A673 (cell line): ENCODE measurements around the gene FUT8. TPM values are rescaled to one million over a fixed set of nuclear protein-coding genes. Genes with fewer than 3 reads are reported as not detected.
"Not testable (repeated sequence)": the region's sequence is repeated elsewhere in the genome, so short reads cannot be mapped to it uniquely, and the experiment has no call there.

Source experiments
- BruUV-seq: library from RNA; stranded (reverse); fragments of 400-500 nt; replicated peaks from 2 replicates; lab custom pipeline; 2021; lab: Mats Ljungman, UMichigan
- CTCF ChIA-PET: fragments of 300-600 bp; sonication (Branson Sonifier 250); formaldehyde crosslinking; loops from one replicate; lab custom pipeline; 2022; ENCODE audit warnings: antibody characterized with exemption; lab: Charles Lee
- POLR2A ChIA-PET: fragments of 300-600 bp; sonication (Branson Sonifier 250); formaldehyde crosslinking; loops from one replicate; lab custom pipeline; 2022; ENCODE audit warnings: antibody characterized with exemption; ENCODE audit not compliant: low non-redundant PET; lab: Charles Lee
- DNase-seq: peaks from one replicate; pipeline ENCODE4 v3.0.0-alpha.2; 2015; ENCODE audit warnings: low spot score
- H3K27ac ChIP-seq: fragments of 200-600 bp; sonication (generic); 2 replicates; pipeline ENCODE4 v1.5.1; 2016; ENCODE audit warnings: mixed run types, low read depth, mild to moderate bottlenecking, mixed read lengths, antibody characterized with exemption, low read length; ENCODE audit not compliant: poor library complexity, severe bottlenecking
- H3K27me3 ChIP-seq: fragments of 200-600 bp; sonication (generic); replicated peaks from 2 replicates; pipeline ENCODE4 v1.6.1; 2017; ENCODE audit warnings: mixed run types, low read depth, mild to moderate bottlenecking, mixed read lengths, antibody characterized with exemption, low read length; ENCODE audit not compliant: insufficient read depth, poor library complexity
- H3K36me3 ChIP-seq: fragments of 200-600 bp; sonication (generic); 2 replicates; pipeline ENCODE4 v1.6.1; 2016; ENCODE audit warnings: mixed run types, mild to moderate bottlenecking, mixed read lengths, antibody characterized with exemption, low read length; ENCODE audit not compliant: insufficient read depth, poor library complexity, severe bottlenecking
- H3K4me1 ChIP-seq: fragments of 200-600 bp; sonication (generic); 2 replicates; pipeline ENCODE4 v1.6.1; 2017; ENCODE audit warnings: mixed run types, mild to moderate bottlenecking, mixed read lengths, antibody characterized with exemption, low read length; ENCODE audit not compliant: insufficient read depth, poor library complexity, severe bottlenecking
- H3K4me3 ChIP-seq: fragments of 200-600 bp; sonication (generic); 2 replicates; pipeline ENCODE4 v1.5.1; 2016; ENCODE audit warnings: low read depth, mixed run types, mild to moderate bottlenecking, mixed read lengths, low read length; ENCODE audit not compliant: poor library complexity, severe bottlenecking
- H3K9me3 ChIP-seq: fragments of 200-600 bp; sonication (generic); 2 replicates; pipeline ENCODE4 v1.6.1; 2016; ENCODE audit warnings: mixed run types, low read depth, mild to moderate bottlenecking, mixed read lengths, antibody characterized with exemption, low read length; ENCODE audit not compliant: poor library complexity, severe bottlenecking
- EZH2 ChIP-seq: fragments of 200-600 bp; sonication (generic); IDR thresholded peaks from 2 replicates; pipeline ENCODE4 v1.6.1; 2017; ENCODE audit warnings: borderline replicate concordance, low read depth, mild to moderate bottlenecking, mixed read lengths, antibody characterized with exemption, low read length; ENCODE audit not compliant: poor library complexity, severe bottlenecking
- intact Hi-C: fragments of 100-400 bp; cut with micrococcal nuclease; formaldehyde crosslinking; loops from one replicate; pipeline ENCODE4 v1.10.0; 2022; ENCODE audit not compliant: unreplicated experiment
- total RNA-seq: library from RNA; stranded (reverse); gene quantifications from 2 replicates; pipeline ENCODE4 v1.2.3, GENCODE V29; 2021
- TF ChIP-seq, protein P1 (sequence below): fragments of 300-800, 200-600 bp; sonication (generic); conservative IDR thresholded peaks from 2 replicates; pipeline ENCODE4 v1.5.1; 2017; ENCODE audit warnings: low read depth, mild to moderate bottlenecking, antibody characterized with exemption, low read length, moderate library complexity, mixed read lengths

Gene FUT8
- total RNA-seq, 1 experiment from 2014 or later: 11.0 TPM

DNA sequence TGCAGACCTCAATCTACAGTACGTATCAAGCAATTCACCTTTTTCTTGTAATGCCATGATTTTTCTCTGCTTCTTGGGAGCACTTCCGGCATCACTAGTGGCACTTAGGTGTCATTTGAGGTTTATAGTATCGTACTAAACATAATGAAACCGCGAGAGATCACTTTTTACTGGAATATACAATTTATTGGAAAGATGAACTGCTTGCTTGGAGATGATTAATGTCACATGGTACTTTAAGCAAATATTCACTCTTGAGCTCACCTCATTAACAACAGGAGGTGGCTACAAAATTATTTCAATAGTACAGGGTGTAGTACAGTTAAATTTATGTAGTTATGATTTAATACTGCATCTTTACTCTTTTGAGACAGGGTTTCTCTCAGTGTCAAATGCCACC lies 11.5 kb downstream of the FUT8 start:
- ChIA-PET CTCF (no interaction called here), POLR2A (no interaction called here)
- intact Hi-C loops: no loop called here
- no peaks in the 10 kb centered on the region for H3K36me3 ChIP-seq
- H3K27ac ChIP-seq: no peak overlapping the region
- H3K4me3 ChIP-seq: no peak overlapping the region
- no TSS peak for BruUV-seq
- TF ChIP-seq, protein P1, sequence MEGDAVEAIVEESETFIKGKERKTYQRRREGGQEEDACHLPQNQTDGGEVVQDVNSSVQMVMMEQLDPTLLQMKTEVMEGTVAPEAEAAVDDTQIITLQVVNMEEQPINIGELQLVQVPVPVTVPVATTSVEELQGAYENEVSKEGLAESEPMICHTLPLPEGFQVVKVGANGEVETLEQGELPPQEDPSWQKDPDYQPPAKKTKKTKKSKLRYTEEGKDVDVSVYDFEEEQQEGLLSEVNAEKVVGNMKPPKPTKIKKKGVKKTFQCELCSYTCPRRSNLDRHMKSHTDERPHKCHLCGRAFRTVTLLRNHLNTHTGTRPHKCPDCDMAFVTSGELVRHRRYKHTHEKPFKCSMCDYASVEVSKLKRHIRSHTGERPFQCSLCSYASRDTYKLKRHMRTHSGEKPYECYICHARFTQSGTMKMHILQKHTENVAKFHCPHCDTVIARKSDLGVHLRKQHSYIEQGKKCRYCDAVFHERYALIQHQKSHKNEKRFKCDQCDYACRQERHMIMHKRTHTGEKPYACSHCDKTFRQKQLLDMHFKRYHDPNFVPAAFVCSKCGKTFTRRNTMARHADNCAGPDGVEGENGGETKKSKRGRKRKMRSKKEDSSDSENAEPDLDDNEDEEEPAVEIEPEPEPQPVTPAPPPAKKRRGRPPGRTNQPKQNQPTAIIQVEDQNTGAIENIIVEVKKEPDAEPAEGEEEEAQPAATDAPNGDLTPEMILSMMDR: no peak
- TF ChIP-seq EZH2: no peak
- no peaks in the 10 kb centered on the region for H3K4me1 ChIP-seq
- no peaks in the 10 kb centered on the region for H3K27me3 ChIP-seq
- H3K9me3 ChIP-seq: no peaks in the 10 kb centered on the region
- no peak for DNase-seq

DNA sequence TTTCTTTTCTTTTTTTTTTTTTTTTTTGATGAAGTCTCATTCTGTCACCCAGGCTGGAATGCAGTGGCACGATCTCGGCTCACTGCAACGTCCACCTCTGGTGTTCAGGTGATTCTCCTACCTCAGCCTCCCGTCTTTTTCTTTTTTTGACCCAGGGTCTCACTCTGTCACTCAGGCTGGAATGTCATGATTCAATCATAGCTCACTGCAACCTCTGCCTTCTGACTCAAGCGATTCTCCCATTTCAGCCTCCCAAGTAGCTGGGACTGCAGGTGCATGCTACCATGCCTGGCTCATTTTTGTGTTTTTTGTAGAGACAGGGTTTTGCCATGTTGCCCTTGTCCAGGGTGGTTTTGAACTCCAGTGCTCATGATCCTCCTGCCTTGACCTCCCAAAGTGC lies 12.0 kb downstream of the FUT8 start:
- no TSS peak for BruUV-seq
- no peak overlapping the region for H3K4me3 ChIP-seq
- H3K9me3 ChIP-seq: no peaks in the 10 kb centered on the region
- H3K4me1 ChIP-seq: no peaks in the 10 kb centered on the region
- no peaks in the 10 kb centered on the region for H3K36me3 ChIP-seq
- POLR2A ChIA-PET: no interaction called here
- no peak overlapping the region for H3K27ac ChIP-seq
- CTCF ChIA-PET: no interaction called here
- H3K27me3 ChIP-seq: no peaks in the 10 kb centered on the region
- intact Hi-C loops: no loop called here
- no peak for DNase-seq
- no peak for TF ChIP-seq EZH2
- TF ChIP-seq, protein P1: no peak

DNA sequence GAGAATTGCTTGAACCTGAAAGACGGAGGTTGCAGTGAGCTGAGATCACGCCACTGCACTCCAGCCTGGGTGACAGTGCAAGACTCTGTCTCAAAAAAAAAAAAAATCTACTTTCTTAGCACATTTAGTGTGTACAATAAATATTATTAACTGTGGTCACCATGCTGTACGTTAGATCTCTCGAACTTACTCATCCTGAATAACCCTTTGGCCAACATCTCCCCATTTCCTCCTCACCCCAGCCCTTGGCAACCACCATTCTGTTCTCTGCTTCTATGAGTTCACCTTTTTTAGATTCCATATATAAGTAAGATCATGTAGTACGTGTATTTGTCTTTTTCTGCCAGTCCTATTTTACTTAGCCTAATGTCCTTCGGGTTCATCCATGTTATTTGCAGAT lies 13.4 kb downstream of the FUT8 start:
- no peak overlapping the region for H3K27ac ChIP-seq
- intact Hi-C loops: no loop called here
- no peaks in the 10 kb centered on the region for H3K27me3 ChIP-seq
- no peaks in the 10 kb centered on the region for H3K9me3 ChIP-seq
- H3K4me1 ChIP-seq: no peaks in the 10 kb centered on the region
- ChIA-PET CTCF (no interaction called here), POLR2A (no interaction called here)
- DNase-seq: no peak
- no TSS peak for BruUV-seq
- no peak overlapping the region for H3K4me3 ChIP-seq
- H3K36me3 ChIP-seq: no peaks in the 10 kb centered on the region
- no peak for TF ChIP-seq EZH2
- TF ChIP-seq, protein P1: no peak

DNA sequence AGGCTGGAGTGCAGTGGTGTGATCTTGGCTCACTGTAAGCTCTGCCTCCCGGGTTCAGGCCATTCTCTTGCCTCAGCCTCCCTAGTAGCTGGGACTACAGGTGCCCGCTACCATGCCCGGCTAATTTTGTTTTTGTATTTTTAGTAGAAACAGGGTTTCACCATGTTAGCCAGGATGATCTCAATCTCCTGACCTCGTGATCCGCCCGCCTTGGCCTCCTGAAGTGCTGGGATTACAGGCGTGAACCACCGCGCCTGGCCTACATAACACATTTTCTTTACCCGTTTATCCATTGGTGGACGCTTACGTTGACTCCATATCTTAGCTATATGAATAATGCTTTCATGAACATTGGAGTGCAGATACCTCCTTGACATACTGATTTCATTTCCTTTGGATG lies 14.4 kb downstream of the FUT8 start:
- POLR2A ChIA-PET, H3K27me3 ChIP-seq, H3K4me3 ChIP-seq, BruUV-seq, H3K27ac ChIP-seq, CTCF ChIA-PET, DNase-seq, H3K36me3 ChIP-seq, H3K9me3 ChIP-seq, intact Hi-C loops, H3K4me1 ChIP-seq: not testable (repeated sequence)
